ENCODE data around the gene SNTG2. TPM values are rescaled to one million over a fixed set of nuclear protein-coding genes. Genes with fewer than 3 reads are reported as not detected.

The SNTG2 gene
- total RNA-seq, 3 donors from 2014 or later (not counting 1 experiment from before 2014, with no cell fraction given), result not detected

GRCh38 chr2:932320-933115, 18.1 kb upstream of the SNTG2 start:
- Mint-ChIP-seq H3K27me3 (ENCODE audit: low read depth in 2 of 2) (no peaks in the 10 kb centered on the region), H3K9me3 (no peaks in the 10 kb centered on the region), H3K27ac (no peak overlapping the region), H3K36me3 (no peaks in the 10 kb centered on the region), H3K4me3 (no peak overlapping the region), H3K4me1 (no peaks in the 10 kb centered on the region)
- 89% methylated on average over 29 of the region's 31 CpGs for WGBS (ENCODE audit: insufficient coverage)
- Histone ChIP-seq H3K4me1 (ENCODE audit: control insufficient read depth, insufficient read depth, low read length) (no peaks in the 10 kb centered on the region), H3K4me3 (ENCODE audit: low read length) (no peak overlapping the region), H3K27me3 (ENCODE audit: control insufficient read depth, insufficient read depth, low read length) (no peaks in the 10 kb centered on the region), H3K27ac (ENCODE audit: low read length) (no peak overlapping the region), H3K36me3 (ENCODE audit: control insufficient read depth, insufficient read depth, low read length) (no peaks in the 10 kb centered on the region), H3K9me3 (ENCODE audit: control insufficient read depth, insufficient read depth, low read length) (no peaks in the 10 kb centered on the region)
- DNase-seq, result no peak
- ATAC-seq, result no peak
- intact Hi-C loops (cut with micrococcal nuclease), result no loop called here
- TF ChIP-seq CTCF (IDR thresholded peaks at IDR 0.05), result no peak

- Histone ChIP-seq H3K27me3 (ENCODE audit: control insufficient read depth, insufficient read depth, low read length) (no peaks in the 10 kb centered on the region), H3K9me3 (ENCODE audit: control insufficient read depth, insufficient read depth, low read length) (no peaks in the 10 kb centered on the region), H3K27ac (ENCODE audit: low read length) (no peak overlapping the region), H3K4me1 (ENCODE audit: control insufficient read depth, insufficient read depth, low read length) (no peaks in the 10 kb centered on the region), H3K36me3 (ENCODE audit: control insufficient read depth, insufficient read depth, low read length) (no peaks in the 10 kb centered on the region), H3K4me3 (ENCODE audit: low read length) (no peak overlapping the region)
- Mint-ChIP-seq H3K27ac (no peak overlapping the region), H3K4me3 (no peak overlapping the region), H3K9me3 (no peaks in the 10 kb centered on the region), H3K27me3 (ENCODE audit: low read depth in 2 of 2) (no peaks in the 10 kb centered on the region), H3K4me1 (no peaks in the 10 kb centered on the region), H3K36me3 (no peaks in the 10 kb centered on the region)
- ATAC-seq (no peak), DNase-seq (no peak)
- TF ChIP-seq CTCF (IDR thresholded peaks at IDR 0.05), result no peak
- 86% methylated on average over 17 of the region's 17 CpGs for WGBS (ENCODE audit: insufficient coverage)
- intact Hi-C loops (cut with micrococcal nuclease), result no loop called here
These were observed 16.8 kb upstream of the SNTG2 start for GRCh38 chr2:933734-934295.

- H3K36me3 Mint-ChIP-seq, result no peaks in the 10 kb centered on the region
- no peaks in the 10 kb centered on the region for H3K9me3 ChIP-seq (ENCODE audit: control insufficient read depth, insufficient read depth, low read length)
- DNase-seq (no peak), ATAC-seq (no peak)
- peaks cover 2% of the 10 kb centered on the region for H3K27me3 ChIP-seq (ENCODE audit: control insufficient read depth, insufficient read depth, low read length)
- WGBS (ENCODE audit: insufficient coverage), result 91% methylated on average over 15 of the region's 15 CpGs
- H3K36me3 ChIP-seq (ENCODE audit: control insufficient read depth, insufficient read depth, low read length), result no peaks in the 10 kb centered on the region
- no peak overlapping the region for H3K27ac ChIP-seq (ENCODE audit: low read length)
- H3K27ac Mint-ChIP-seq, result no peak overlapping the region
- no peak for TF ChIP-seq CTCF (IDR thresholded peaks at IDR 0.05)
- H3K4me1 ChIP-seq (ENCODE audit: control insufficient read depth, insufficient read depth, low read length), result no peaks in the 10 kb centered on the region
- H3K4me1 Mint-ChIP-seq, result no peaks in the 10 kb centered on the region
- intact Hi-C loops (cut with micrococcal nuclease), result no loop called here
- H3K9me3 Mint-ChIP-seq, result no peaks in the 10 kb centered on the region
- peaks cover 3 to 19% of the 10 kb centered on the region in 2 donors for H3K27me3 Mint-ChIP-seq (ENCODE audit: low read depth in 2 of 2)
- no peak overlapping the region for H3K4me3 ChIP-seq (ENCODE audit: low read length)
- H3K4me3 Mint-ChIP-seq, result no peak overlapping the region
These were observed 13.1 kb upstream of the SNTG2 start for GRCh38 chr2:937530-937929.

Data from natural killer cell (primary cell).